BE2C (cell line): ENCODE measurements around the gene BBS5.
"Not testable (repeated sequence)": the region's sequence is repeated elsewhere in the genome, so short reads cannot be mapped to it uniquely, and the experiment has no call there.

Experiments
- DNase-seq: peaks from one replicate; pipeline ENCODE4 v3.0.0-alpha.2; 2020
- H3K27me3 ChIP-seq: fragments of 250-450 bp; sonication (Bioruptor Pico); 2 replicates; pipeline ENCODE4 v1.5.1; 2020; ENCODE audit warnings: mild to moderate bottlenecking
- H3K36me3 ChIP-seq: fragments of 250-450 bp; sonication (Bioruptor Pico); 2 replicates; pipeline ENCODE4 v1.5.1; 2020; ENCODE audit warnings: mild to moderate bottlenecking
- H3K4me1 ChIP-seq: fragments of 250-450 bp; sonication (Bioruptor Pico); 2 replicates; pipeline ENCODE4 v1.5.1; 2020
- H3K4me3 ChIP-seq: 2 replicates; pipeline ENCODE4 v1.5.1; 2011; ENCODE audit warnings: low read depth, low read length
- H3K9me3 ChIP-seq: fragments of 250-450 bp; sonication (Bioruptor Pico); 2 replicates; pipeline ENCODE4 v1.5.1; 2020
- CTCF ChIP-seq: IDR thresholded peaks from 2 replicates; pipeline ENCODE4 v1.5.1; 2012; ENCODE audit warnings: mild to moderate bottlenecking, low read depth, low read length

The BBS5 gene

DNA sequence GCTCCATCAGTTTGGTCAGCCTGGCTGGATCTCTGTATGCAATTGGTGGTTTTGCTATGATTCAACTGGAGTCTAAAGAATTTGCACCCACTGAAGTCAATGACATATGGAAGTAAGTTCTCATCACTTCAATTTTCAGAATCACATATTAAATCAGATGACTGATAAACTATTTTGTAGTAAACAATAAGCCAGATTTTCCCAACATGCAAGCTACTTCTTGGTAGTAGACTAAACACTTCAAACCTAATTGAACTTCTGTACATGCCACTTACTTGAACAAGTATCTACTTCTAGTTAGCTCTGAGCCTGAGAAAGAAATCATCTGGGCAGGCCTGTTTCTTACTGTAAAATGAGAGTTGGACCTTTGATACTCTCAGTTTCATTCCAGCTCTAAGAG, 41.6 kb downstream of the BBS5 start:
- no peak for TF ChIP-seq CTCF
- Histone ChIP-seq H3K36me3 (no peaks in the 10 kb centered on the region), H3K27me3 (no peaks in the 10 kb centered on the region), H3K9me3 (no peaks in the 10 kb centered on the region), H3K4me1 (no peaks in the 10 kb centered on the region), H3K4me3 (no peak overlapping the region)
- DNase-seq, result no peak

GRCh38 chr2:169523681-169524080, 44.4 kb downstream of the BBS5 start:
- no peak for DNase-seq

GRCh38 chr2:169525434-169525833, 46.1 kb downstream of the BBS5 start:
- Histone ChIP-seq H3K9me3 (no peaks in the 10 kb centered on the region), H3K36me3 (no peaks in the 10 kb centered on the region), H3K4me1 (no peaks in the 10 kb centered on the region), H3K27me3 (no peaks in the 10 kb centered on the region), H3K4me3 (no peak overlapping the region)
- DNase-seq, result no peak
- no peak for TF ChIP-seq CTCF

More at GRCh38 chr2:169523681-169524080, 44.4 kb downstream of the BBS5 start:
- H3K4me1 ChIP-seq, result no peaks in the 10 kb centered on the region
- no peaks in the 10 kb centered on the region for H3K9me3 ChIP-seq
- no peak for TF ChIP-seq CTCF
- H3K27me3 ChIP-seq, result no peaks in the 10 kb centered on the region
- no peak overlapping the region for H3K4me3 ChIP-seq
- no peaks in the 10 kb centered on the region for H3K36me3 ChIP-seq

DNA sequence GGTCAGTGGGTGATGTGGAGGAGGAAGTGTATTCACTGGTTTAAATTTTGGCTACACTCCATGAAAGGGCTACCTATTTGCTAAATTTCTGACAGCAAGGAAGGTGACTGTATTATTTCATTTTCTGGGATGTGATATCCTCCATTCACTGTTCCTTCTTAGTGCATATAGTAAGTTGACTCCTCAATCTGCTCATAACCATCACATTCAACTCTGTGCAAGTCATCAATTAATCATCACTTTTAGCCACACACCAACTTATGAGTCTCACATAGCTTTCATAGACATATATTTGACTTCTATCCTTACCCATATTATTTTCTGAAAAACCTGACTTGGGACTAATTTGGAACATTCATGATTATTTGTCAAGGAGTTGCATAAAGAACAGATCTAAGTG, 47.2 kb downstream of the BBS5 start:
- TF ChIP-seq CTCF, result no peak
- H3K4me3 ChIP-seq, result no peak overlapping the region
- no peaks in the 10 kb centered on the region for H3K27me3 ChIP-seq
- no peak for DNase-seq
- H3K9me3 ChIP-seq, result no peaks in the 10 kb centered on the region
- H3K36me3 ChIP-seq, result no peaks in the 10 kb centered on the region
- H3K4me1 ChIP-seq, result no peaks in the 10 kb centered on the region

DNA sequence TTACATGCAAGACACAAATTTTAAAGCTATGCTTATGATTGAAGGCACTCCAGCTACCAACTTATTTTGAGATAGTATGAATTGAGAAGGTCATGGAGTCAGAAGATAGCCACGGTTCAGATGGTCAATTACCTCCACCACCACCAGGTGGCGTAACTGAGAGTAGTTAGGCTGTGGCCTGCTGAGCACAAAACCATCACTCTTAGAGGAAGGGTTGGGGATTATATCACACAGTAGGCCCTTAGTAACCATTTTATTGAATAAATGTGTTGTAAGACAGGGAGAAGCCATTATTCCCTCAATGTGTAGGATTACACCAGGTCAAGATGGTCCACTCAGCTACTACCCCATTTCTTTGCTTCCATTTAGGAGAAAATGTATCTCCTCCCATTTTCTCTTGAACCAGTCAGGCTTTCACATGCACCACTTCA, 49.0 kb downstream of the BBS5 start:
- Histone ChIP-seq H3K4me1 (no peaks in the 10 kb centered on the region), H3K4me3 (no peak overlapping the region), H3K9me3 (no peaks in the 10 kb centered on the region), H3K27me3 (no peaks in the 10 kb centered on the region), H3K36me3 (no peaks in the 10 kb centered on the region)
- TF ChIP-seq CTCF, result peak; percentile 76
- DNase-seq, result peak; percentile 63

DNA sequence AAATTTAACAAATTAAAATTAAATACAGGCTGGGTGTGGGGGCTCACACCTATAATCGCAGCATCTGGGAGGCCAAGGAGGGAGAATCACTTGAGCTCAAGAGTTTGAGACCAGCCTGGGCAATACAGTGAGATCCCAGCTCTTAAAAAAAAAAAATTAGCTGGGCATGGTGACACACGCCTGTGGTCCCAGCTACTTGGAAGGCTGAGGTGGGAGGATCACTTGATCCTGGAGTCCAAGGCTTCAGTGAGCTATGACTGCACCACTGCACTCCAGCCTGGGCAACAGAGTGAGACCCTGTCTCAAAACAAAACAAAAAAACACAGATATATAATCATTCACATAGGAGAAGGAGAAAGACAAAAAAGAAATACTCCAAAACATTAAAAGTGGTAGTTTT, 60.2 kb downstream of the BBS5 start:
- not testable (repeated sequence) for DNase-seq, H3K27me3 ChIP-seq, H3K9me3 ChIP-seq, H3K4me1 ChIP-seq, H3K36me3 ChIP-seq, H3K4me3 ChIP-seq

DNA sequence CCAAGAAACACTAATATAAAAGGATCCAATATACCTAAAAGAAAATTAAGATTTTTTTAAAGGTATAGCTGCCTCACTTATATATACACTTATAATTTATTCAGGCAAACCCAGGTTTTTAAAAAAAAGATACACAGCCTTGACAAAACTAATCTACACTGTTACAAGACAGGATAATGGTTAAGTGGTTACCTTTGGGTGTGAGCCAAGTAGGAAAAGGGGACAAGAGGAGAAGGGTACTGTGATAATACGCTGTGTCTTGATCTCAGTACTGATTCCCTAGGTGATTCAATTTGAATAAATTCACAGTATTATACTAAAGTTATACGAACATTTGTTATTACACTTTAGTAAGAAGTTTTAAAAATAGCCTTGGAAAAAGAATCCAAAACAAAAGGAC, 60.9 kb downstream of the BBS5 start:
- H3K36me3 ChIP-seq, result no peaks in the 10 kb centered on the region
- no peak overlapping the region for H3K4me3 ChIP-seq
- no peaks in the 10 kb centered on the region for H3K27me3 ChIP-seq
- DNase-seq, result no peak
- no peaks in the 10 kb centered on the region for H3K4me1 ChIP-seq
- no peaks in the 10 kb centered on the region for H3K9me3 ChIP-seq
- no peak for TF ChIP-seq CTCF
